Measurements from ENCODE around the gene GLRX3. TPM values are rescaled to one million over a fixed set of nuclear protein-coding genes. Genes with fewer than 3 reads are reported as not detected.

The GLRX3 gene
- total and polyA plus RNA-seq, 2 of the 13 experiments (the other 11 are each of a cell fraction or from before 2014, with no cell fraction given), result 91.4 to 135 TPM

GRCh38 chr10:130190055-130190736 is 54.0 kb downstream of the GLRX3 start (continued):
- TF ChIP-seq NFAT5 (CRISPR knock-in tag; IDR thresholded peaks at IDR 0.05) (no peak), SOX6 (IDR thresholded peaks at IDR 0.05) (no peak), SOX6 (CRISPR knock-in tag; IDR thresholded peaks at IDR 0.05) (0 out of 2 replicates have a peak, but pooled peaks have one; percentile 26), PLRG1 (conservative IDR thresholded peaks at IDR 0.05) (no peak), CC2D1A (CRISPR knock-in tag; IDR thresholded peaks at IDR 0.05) (no peak), PAX8 (CRISPR knock-in tag; IDR thresholded peaks at IDR 0.05; ENCODE audit: borderline replicate concordance) (peak; percentile 85; the same call in 1 of the 2 replicates), ZNF230 (CRISPR knock-in tag; IDR thresholded peaks at IDR 0.05) (no peak), KLF16 (CRISPR knock-in tag; IDR thresholded peaks at IDR 0.05) (no peak), ZNF326 (CRISPR knock-in tag; IDR thresholded peaks at IDR 0.05; ENCODE audit: borderline replicate concordance) (no peak; the same call in 1 of the 2 replicates), ZNF546 (CRISPR knock-in tag; conservative IDR thresholded peaks at IDR 0.05) (peak; percentile 24; the same call in 1 of the 2 replicates), TSC22D2 (CRISPR knock-in tag; IDR thresholded peaks at IDR 0.05; ENCODE audit: borderline replicate concordance) (no peak), JARID2 (CRISPR knock-in tag; IDR thresholded peaks at IDR 0.05; ENCODE audit: insufficient replicate concordance) (no peak), ZFP36L2 (CRISPR knock-in tag; IDR thresholded peaks at IDR 0.05) (no peak), ZNF138 (CRISPR knock-in tag; IDR thresholded peaks at IDR 0.05; ENCODE audit: low read depth) (0 out of 2 replicates have a peak, but pooled peaks have one; percentile 62), SP1 (IDR thresholded peaks at IDR 0.05) (no peak), SP1 (CRISPR knock-in tag; IDR thresholded peaks at IDR 0.05) (no peak), HCFC1 (IDR thresholded peaks at IDR 0.05; ENCODE audit: low read depth, low read length) (no peak), ZNF605 (CRISPR knock-in tag; IDR thresholded peaks at IDR 0.05) (no peak), PHB2 (IDR thresholded peaks at IDR 0.05; ENCODE audit: partially characterized antibody) (no peak)
- TF ChIP-seq, protein P1, sequence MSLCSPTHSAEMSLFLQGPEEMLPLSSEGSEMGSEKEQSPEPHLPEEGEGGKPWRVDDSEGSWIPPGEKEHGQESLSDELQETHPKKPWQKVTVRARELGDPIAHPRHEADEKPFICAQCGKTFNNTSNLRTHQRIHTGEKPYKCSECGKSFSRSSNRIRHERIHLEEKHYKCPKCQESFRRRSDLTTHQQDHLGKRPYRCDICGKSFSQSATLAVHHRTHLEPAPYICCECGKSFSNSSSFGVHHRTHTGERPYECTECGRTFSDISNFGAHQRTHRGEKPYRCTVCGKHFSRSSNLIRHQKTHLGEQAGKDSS (CRISPR knock-in tag; IDR thresholded peaks at IDR 0.05; ENCODE audit: borderline replicate concordance, low read depth), result peak; percentile 74; the same call in 1 of the 2 replicates
- TF ChIP-seq, protein P2, sequence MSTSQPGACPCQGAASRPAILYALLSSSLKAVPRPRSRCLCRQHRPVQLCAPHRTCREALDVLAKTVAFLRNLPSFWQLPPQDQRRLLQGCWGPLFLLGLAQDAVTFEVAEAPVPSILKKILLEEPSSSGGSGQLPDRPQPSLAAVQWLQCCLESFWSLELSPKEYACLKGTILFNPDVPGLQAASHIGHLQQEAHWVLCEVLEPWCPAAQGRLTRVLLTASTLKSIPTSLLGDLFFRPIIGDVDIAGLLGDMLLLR (CRISPR knock-in tag; IDR thresholded peaks at IDR 0.05), result no peak; the same call in 1 of the 2 replicates
- TF ChIP-seq, protein P3, sequence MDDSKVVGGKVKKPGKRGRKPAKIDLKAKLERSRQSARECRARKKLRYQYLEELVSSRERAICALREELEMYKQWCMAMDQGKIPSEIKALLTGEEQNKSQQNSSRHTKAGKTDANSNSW (CRISPR knock-in tag; IDR thresholded peaks at IDR 0.05; ENCODE audit: borderline replicate concordance), result no peak
- TF ChIP-seq, protein P4, sequence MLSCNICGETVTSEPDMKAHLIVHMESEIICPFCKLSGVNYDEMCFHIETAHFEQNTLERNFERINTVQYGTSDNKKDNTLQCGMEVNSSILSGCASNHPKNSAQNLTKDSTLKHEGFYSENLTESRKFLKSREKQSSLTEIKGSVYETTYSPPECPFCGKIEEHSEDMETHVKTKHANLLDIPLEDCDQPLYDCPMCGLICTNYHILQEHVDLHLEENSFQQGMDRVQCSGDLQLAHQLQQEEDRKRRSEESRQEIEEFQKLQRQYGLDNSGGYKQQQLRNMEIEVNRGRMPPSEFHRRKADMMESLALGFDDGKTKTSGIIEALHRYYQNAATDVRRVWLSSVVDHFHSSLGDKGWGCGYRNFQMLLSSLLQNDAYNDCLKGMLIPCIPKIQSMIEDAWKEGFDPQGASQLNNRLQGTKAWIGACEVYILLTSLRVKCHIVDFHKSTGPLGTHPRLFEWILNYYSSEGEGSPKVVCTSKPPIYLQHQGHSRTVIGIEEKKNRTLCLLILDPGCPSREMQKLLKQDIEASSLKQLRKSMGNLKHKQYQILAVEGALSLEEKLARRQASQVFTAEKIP (CRISPR knock-in tag; IDR thresholded peaks at IDR 0.05; ENCODE audit: borderline replicate concordance), result no peak

Data from HepG2 (cell line).